Skin epidermis (tissue), 12 donors: Measurements from ENCODE around the gene FBXO33.
A peak's percentile ranks its signal among the peaks of the same experiment; 100 is the strongest.

Experiments
- H3K27ac ChIP-seq, 21 experiments: fragments of 200-600 bp; sonication (generic) in 11 of 21; one replicate each; pipeline ENCODE4 v1.5.0; 2020; ENCODE audit warnings: mild to moderate bottlenecking in 3 of 21, inconsistent platforms in 2 of 21, moderate library complexity in 2 of 21
- H3K4me3 ChIP-seq, 7 experiments: fragments of 200-600 bp; sonication (generic) in 2 of 7; one replicate each; pipeline ENCODE4 v1.5.0; 2020; ENCODE audit warnings: inconsistent platforms in 2 of 7, mild to moderate bottlenecking in 2 of 7, moderate library complexity in 1 of 7

Gene FBXO33

DNA sequence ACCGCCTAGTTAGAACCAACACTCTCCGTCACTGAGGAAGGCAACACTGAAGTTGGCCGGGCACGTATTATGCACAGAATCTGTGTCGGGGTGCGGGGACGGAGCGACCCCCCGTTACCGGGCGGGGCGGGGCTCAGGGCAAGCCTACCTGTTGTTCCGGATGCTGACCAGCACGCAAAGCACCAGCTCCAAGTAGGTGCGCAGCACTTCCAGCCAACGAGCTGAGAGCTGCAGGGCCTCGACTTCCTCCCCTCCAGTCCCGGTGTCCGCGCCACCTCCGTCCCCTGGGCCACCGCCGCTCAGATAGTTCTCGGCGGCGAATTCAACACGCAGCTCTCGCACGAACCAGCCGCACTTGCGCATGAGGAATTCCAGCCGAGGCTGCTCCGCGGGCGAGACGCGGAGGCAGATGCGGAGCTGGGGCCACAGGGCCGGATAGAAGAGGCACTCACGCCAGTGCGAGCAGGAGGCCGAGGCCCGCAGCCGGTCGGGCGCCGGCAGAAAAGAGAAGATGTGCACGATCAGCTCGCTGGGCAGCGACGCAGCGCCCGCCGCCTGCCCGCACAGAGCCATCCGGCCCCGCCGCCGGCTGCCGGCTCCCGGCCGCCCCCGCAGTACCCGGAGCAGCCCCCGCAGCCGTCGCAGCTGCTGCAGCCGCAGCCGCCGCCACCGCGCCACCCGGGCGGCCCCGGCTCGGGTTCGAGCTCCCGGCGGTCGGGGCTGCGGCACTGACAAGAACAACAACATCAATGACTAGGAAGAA lies 636 bp downstream of the FBXO33 start:
- H3K4me3 ChIP-seq, result peak overlapping the region; percentile 83 to 98 (median 93)
- peak overlapping the region; percentile 95 to 100 (median 100) for H3K27ac ChIP-seq

DNA sequence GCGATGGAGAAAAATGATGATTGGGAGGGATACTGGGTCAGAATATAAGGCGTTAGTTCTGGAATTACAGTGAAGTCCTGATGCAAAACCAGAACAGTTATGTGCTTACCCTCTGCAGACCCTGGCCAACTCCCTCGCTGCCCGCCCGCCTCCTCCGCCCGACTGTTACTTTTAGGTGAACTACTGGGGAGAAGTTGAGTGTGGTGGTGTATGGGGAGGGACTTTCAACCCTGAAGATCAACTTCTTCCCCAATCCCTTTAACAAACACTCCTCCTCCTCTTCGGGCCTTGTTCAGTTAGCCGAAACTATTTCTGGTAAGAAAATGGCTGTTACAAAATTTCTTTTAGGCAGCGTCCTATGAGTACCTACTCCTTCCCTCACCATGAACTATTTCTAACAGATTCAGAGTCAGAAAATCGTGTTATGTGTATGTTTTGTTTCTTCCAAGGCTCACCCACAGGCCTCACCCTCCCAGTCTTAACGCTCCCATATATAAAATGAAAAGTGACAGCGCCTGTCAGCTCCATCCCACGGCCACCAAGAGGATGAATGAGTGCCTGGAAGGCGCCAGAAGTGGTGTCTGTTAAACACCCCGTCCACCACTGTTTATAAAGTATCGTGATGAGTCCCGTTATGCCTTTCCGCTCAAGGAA lies 1.3 kb downstream of the FBXO33 start:
- peak overlapping the region; percentile 83 to 98 (median 93) for H3K4me3 ChIP-seq
- peak overlapping the region in 19 of 21 experiments; percentile 95 to 100 (median 100) for H3K27ac ChIP-seq

DNA sequence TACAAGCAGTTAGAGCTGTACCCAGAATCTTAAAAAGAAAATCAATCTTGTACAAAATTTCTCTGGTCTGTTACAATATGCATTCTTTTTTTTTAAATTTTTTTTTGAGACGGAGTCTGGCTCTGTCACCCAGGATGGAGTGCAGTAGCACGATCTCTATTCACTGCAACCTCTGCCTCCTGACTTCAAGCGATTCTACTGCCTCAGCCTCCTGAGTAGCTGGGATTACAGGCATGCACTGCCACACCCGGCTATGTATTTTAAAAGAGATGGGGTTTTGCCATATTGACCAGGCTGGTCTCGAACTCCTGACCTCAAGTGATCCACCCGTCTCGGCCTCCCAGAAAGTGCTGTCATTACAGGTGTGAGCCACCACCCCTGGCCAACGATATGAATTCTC lies 4.1 kb downstream of the FBXO33 start:
- no peak overlapping the region for H3K27ac ChIP-seq
- no peak overlapping the region for H3K4me3 ChIP-seq

DNA sequence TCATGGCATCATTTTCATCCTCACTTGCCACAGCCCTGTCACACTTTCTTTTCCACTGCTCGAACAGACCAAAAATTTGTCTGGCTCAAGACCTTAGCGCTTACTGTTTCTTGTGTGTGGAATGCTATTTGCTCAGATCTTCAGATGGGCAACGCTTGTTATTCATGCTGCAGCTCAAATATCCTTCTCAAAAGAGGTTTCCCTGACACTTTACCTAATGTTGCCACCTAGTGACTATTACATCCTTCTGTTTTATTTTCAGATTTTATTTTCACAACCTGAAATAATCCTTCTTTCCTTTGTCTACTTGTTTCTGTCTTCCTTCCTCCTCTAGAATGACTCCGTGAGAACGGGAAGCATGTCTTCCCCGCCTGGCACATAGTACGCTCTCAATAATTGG lies 5.6 kb downstream of the FBXO33 start:
- Histone ChIP-seq H3K27ac (peak overlapping the region in 2 of 21 experiments; percentile 39 to 68), H3K4me3 (no peak overlapping the region)

DNA sequence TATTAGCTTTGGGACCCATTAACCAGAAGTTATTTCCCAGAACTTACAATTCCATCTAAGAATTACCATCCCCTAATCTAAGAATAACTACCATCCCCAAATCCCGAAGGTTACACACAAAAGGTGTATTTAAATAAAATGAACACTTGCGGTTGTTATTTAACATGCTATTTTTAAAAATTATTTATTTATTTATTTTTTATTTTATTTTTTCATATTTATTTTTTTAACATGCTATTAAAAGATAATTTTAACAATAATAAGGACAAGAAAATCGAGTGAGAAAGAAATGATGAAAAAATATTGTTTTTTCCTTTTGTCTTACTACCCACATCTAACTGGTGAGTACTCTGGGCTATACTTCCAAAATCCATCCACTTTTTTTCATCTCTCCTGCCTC lies 6.3 kb downstream of the FBXO33 start:
- no peak overlapping the region for H3K4me3 ChIP-seq
- no peak overlapping the region for H3K27ac ChIP-seq

DNA sequence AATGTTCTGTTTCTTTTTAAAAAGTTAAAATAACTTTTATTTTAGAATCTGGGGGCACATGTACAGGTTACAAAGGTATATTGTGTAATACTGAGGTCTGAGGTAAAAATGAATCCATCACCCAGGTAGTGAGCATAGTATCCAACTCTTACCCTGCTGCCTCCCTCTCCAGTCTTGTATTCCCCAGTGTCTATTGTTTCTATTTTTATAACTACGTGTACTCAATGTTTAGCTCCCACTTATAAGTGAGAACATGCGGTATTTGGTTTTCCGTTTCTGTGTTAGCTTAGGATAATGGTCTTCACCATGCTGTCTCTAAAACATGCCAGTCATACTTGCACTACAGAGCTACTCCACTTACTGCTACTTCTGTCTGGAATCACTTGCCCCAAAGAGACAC lies 8.4 kb downstream of the FBXO33 start:
- Histone ChIP-seq H3K4me3 (no peak overlapping the region), H3K27ac (no peak overlapping the region)

DNA sequence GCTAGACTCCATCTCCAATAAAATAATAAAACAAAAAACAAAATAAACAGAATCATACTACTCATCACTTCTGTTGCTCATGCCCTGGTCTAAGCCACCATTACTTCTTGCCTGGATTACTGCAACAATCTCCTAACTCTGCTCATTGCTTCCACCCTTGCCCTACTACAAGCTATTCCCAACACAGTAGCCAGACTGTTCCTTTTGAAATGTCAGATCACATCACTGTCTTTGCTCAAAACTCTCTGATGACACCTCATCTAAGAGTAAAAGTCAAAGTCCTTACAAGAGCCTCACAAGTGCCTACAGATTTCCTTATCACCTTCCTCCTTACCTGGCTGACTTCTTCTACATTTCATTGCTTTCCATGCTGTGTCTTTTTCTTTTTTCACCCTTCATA lies 10.0 kb downstream of the FBXO33 start:
- no peak overlapping the region for H3K27ac ChIP-seq
- no peak overlapping the region for H3K4me3 ChIP-seq

DNA sequence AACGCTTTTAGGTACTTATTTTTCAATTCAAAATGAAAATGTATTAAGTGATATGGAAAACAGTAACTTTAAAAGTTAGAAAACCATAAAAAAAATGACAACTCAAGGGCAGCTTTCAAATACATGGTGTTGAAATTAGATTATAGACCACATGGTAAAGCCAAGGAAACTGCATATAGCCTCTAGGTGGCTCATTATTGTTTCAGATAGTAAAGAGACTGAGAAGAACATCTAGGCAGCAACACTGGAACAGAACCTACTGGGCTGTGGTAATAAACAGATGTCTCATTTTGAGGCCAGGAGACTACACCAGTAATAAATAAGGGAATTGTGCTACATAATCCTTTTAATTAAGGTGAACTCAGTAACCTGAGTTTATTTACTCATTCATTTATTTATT lies 13.0 kb downstream of the FBXO33 start:
- Histone ChIP-seq H3K27ac (no peak overlapping the region), H3K4me3 (no peak overlapping the region)

DNA sequence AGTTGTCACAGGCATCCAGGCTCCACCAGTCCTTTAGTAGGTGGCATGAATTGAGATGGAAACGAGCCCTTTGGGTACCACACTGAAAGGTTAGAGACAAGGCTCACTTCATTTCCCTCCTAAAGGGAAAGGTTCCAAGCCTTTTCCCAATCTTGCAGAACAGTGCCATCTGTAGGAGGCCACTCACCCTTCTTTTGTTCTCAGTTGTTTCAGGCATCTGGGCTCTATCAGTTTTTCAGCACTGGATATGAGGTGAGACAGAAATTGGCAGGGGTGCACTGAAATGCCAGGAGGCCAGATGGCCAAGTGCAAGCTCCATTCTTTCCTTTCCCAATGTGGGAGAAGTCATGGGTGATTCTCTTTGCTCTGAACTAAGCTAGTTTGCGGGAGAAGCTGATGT lies 15.2 kb downstream of the FBXO33 start:
- Histone ChIP-seq H3K27ac (no peak overlapping the region), H3K4me3 (no peak overlapping the region)

DNA sequence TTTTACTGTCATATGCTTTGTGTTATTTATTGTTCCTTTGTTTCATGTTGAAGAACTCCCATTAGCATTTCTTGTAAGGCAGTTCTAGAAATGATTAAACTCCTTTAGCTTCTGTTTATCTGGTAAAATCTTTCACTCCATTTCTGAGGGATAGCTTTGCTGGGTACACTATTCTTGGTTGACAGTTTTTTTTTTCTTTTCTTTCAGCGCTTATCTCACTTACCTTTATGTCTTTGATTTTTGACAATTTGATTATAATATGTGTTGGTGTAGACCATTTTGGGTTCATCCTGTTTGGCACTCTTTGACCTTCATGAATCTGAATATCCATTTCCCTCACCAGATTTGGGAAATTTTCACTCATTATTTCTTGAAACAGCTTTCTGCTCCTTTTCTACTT lies 16.2 kb downstream of the FBXO33 start:
- no peak overlapping the region for H3K27ac ChIP-seq
- no peak overlapping the region for H3K4me3 ChIP-seq

DNA sequence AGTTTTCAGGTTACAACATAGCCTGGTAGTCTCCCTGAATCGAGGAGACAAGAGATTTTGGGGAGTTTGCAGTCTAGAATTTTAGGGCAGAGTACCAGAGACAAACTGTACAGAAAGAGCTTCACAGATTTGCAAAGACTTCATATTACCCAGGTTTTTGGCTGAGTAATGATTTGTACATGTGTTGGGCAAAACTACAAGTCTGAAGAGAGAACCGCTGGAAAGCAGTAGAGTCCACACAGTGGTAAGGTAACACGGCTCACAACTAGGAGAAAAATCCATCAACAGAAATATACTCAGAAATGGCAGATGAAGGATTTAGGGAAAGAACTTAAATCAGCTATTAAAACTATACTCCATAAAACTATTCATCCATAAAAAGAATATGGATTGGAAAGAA lies 25.7 kb downstream of the FBXO33 start:
- Histone ChIP-seq H3K4me3 (no peak overlapping the region), H3K27ac (no peak overlapping the region)

DNA sequence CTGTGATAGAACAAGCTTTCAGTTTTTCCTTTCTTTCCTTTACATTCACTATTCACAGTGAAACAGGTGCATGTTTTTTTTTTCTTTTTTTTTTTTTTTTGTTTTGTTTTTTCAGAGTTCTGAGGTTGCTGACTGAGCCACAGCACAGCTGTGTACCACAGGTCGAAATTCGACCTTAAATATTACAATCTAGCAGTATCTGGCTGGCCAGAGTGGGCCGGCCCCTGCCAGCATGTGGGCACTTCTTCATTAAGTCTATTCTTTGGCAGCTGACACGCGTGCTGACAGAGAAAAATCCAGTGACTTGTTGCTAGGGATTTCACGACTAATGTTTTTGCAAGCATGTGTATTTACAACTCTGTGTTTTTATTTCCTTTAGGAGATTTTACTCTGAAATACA lies 33.9 kb downstream of the FBXO33 start:
- no peak overlapping the region for H3K4me3 ChIP-seq
- H3K27ac ChIP-seq, result no peak overlapping the region

DNA sequence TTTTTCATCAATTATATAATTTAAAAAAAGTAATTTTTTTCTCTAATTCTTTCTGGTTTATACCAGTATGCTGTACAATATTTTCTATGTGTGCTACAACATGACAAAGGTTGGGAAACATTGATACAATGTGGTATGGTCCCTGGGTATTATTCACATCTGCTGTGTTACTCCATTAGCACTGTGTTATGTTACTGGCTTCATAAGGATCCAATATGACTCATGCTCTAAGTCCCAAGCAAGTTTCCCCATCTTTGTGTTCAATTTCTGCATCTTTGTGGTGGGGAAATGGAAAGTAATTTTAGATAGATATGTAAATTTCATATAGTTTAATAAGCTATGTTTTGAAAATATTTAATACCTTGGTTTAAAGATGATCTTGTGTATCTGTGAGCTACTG lies 35.8 kb downstream of the FBXO33 start:
- H3K27ac ChIP-seq, result no peak overlapping the region
- H3K4me3 ChIP-seq, result no peak overlapping the region

DNA sequence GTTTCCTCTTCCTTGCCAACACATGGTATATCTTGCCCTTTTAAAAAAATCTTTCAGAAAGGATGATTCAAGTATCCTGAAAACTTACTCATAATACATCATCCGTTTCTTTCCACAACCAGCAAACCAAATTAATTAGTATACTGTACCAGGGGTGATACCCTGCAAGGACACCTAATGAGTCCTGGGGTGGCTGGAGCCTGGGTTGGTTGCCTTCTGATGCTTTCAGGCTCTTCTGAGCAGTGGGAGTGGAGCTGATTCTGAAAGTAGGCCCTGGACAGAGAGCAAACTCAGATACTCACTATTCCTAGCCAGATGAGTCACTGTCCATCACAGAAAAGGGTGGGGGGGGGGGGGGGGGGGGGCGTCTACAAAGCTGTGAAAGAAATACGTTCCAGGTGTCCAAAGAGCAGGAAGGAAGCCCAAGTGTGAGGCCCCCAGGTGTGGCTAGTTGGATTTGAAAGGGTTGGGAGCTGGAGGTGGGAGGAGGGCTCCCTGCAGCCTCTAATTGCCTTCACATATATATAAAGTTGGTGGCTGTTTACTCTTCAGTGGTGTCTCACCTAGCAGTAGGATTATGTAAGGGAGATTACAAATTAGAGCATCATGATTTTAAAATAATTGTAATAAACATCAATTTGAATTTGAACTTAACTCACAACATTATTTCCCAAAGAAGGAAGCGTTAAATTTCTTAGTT lies 36.5 kb downstream of the FBXO33 start:
- H3K4me3 ChIP-seq, result no peak overlapping the region
- H3K27ac ChIP-seq, result no peak overlapping the region

DNA sequence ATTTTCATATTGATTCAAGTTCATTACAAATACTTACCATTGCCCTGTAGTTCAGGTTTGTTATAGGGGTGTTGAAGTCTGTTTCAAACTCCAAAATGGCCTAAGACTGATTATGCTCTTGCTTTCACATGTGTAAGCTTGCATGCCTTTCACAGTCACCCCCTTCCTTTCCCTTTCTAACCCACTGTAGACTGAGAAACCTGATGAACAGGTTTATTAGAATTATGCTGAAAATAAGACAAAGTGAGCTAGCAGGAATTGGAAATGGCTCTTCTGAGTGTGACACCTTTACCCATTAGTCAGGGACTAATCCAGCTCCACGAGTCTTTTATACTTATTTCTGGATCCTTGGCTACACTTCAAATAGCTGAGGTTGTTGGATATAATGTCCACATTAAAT lies 38.9 kb downstream of the FBXO33 start:
- H3K27ac ChIP-seq, result no peak overlapping the region
- no peak overlapping the region for H3K4me3 ChIP-seq

DNA sequence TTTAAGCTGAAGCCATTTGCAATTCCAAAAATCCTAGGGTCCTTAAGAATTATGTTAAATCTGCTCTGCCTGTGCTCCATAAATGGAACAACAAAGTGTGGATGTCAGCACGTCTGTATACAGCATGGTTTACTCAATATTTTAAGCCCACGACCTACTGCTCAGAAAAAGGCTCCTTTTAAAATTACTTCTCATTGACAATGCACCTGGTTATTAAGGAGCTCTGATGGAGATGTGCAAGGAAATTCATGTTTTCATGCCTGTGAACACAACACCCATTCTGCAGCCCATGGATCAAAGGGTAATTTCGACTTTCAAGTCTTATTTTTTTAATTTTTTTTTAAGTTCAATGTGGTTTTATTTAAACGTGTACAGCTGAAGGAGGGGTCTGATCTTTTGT lies 48.1 kb downstream of the FBXO33 start:
- no peak overlapping the region for H3K27ac ChIP-seq
- H3K4me3 ChIP-seq, result no peak overlapping the region

DNA sequence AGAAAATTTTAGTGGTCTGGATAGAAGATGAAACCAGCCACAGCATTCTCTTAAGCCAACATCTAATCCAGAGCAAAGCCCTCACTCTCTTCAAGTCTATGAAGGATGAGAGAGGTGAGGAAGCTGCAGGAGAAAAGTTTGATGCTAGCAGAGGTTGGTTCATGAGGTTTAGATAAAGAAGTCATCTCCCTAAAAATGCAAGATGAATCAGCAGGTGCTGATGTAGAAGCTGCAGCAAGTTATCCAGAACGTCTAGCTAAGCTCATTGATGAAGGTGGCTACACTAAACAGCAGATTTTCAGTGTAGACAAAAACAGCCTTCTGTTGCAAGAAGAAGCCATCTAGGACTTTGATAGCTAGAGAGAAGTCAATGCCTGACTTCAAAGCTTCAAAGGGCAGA lies 48.5 kb downstream of the FBXO33 start:
- no peak overlapping the region for H3K27ac ChIP-seq
- no peak overlapping the region for H3K4me3 ChIP-seq

DNA sequence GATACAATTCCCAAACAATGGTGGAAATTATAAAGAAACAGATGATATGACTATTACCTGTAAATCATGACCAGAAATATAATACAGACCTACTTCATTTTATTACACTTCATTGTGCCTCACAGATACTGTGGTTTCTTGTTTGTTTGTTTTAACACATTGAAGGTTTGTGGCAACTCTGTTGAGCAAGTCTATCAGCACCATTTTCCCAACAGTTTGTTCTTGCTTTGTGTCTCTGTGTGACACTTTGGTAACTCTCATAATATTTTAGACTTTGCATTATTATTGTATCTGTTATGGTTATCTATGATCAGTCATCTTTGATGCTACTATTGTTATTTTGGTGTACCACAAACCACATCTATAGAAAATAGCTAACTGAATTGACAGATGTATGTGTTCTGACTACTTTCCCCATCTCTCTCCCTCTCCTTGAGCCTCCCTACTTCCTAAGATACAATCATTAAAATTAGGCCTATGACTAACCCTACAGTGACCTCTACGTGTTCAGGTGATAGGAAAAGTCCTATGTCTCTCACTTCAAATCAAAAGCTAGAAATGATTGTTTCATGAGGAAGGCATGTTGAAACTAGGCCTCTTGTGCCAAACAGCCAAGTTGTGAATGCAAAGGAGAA lies 49.1 kb downstream of the FBXO33 start:
- Histone ChIP-seq H3K27ac (no peak overlapping the region), H3K4me3 (no peak overlapping the region)

DNA sequence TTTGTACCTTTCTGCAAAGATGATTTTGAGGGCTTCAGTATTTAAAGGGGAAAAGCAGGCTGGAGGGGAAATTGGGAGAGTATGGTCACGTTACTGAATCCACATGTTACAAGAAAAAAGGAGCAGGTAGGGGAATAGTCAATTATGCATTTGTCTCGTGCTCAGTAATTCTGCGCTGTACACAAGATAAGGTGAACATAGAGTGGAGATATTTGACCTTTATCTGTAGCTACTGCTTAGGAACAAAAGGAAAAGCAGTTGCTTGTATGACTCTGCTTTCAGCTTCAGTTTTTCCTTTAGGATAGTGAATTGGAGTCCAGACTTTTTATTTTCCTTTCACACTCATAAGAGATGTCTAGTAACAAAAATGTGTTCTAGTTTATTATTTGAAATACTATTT lies 49.8 kb downstream of the FBXO33 start:
- Histone ChIP-seq H3K27ac (no peak overlapping the region), H3K4me3 (no peak overlapping the region)

DNA sequence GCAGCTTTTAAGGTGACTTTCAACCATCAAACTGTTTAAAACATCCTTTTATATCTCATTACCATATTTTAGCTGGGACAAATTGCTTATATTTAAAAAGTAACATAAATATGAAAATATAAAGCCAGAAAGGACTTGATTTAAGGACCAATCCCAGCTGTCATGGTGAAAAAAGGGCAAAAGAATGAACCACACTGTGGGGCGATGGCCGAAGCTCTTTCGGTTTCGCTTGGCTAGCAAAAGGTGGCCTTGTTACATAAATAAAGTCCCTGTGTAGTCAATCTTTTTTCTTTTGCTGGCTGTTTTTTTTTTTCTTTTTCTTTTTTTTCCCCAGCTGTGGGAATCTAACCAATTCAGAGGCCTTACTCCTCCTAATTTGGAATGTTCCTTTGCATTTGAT lies 50.9 kb downstream of the FBXO33 start:
- Histone ChIP-seq H3K27ac (no peak overlapping the region), H3K4me3 (no peak overlapping the region)
